ENCODE results near the gene C22orf15. TPM values are rescaled to one million over a fixed set of nuclear protein-coding genes. Genes with fewer than 3 reads are reported as not detected.
A peak's percentile ranks its signal among the peaks of the same experiment; 100 is the strongest.

Gene C22orf15
- total RNA-seq, 1 experiment from 2014 or later: not detected

- Mint-ChIP-seq H3K4me3 (ENCODE audit: unreplicated experiment) (no peak overlapping the region), H3K9me3 (ENCODE audit: unreplicated experiment) (no peaks in the 10 kb centered on the region), H3K27me3 (ENCODE audit: insufficient read depth, unreplicated experiment) (no peaks in the 10 kb centered on the region), H3K36me3 (ENCODE audit: insufficient read depth, unreplicated experiment) (peaks cover 5% of the 10 kb centered on the region), H3K4me1 (ENCODE audit: insufficient read depth, unreplicated experiment) (peaks cover 14% of the 10 kb centered on the region), H3K27ac (ENCODE audit: low read depth, unreplicated experiment) (no peak overlapping the region)
- CTCF ChIA-PET: no interaction called here
- DNase-seq (ENCODE audit: unreplicated experiment): no peak
- no TSS peak for BruUV-seq (replicated peaks)
- POLR2A ChIA-PET: no interaction called here
- intact Hi-C loops (cut with micrococcal nuclease): no loop called here
- no peak for TF ChIP-seq CTCF (IDR thresholded peaks at IDR 0.05; ENCODE audit: unreplicated experiment)
Observed at GRCh38 chr22:23784215-23784732, 21.5 kb downstream of the C22orf15 start.

GRCh38 chr22:23786261-23786710, 23.5 kb downstream of the C22orf15 start:
- Mint-ChIP-seq H3K9me3 (ENCODE audit: unreplicated experiment) (no peaks in the 10 kb centered on the region), H3K27me3 (ENCODE audit: insufficient read depth, unreplicated experiment) (no peaks in the 10 kb centered on the region), H3K4me3 (ENCODE audit: unreplicated experiment) (peak overlapping the region; percentile 80), H3K27ac (ENCODE audit: low read depth, unreplicated experiment) (no peak overlapping the region), H3K36me3 (ENCODE audit: insufficient read depth, unreplicated experiment) (peaks cover 5% of the 10 kb centered on the region), H3K4me1 (ENCODE audit: insufficient read depth, unreplicated experiment) (peaks cover 15% of the 10 kb centered on the region)
- TF ChIP-seq CTCF (IDR thresholded peaks at IDR 0.05; ENCODE audit: unreplicated experiment): no peak
- TSS peak; percentile 85 for BruUV-seq (replicated peaks)
- ChIA-PET CTCF (interaction anchor here (0.6 to 1.0 kb wide), 3 partner anchors 17 to 582 kb away, joined by 3 to 6 read pairs (median 5); no protein-coding TSS in a partner anchor), POLR2A (interaction anchor here (1.0 kb wide), 1 partner anchor 11 kb away, joined by 4 read pairs; no protein-coding TSS in a partner anchor)
- DNase-seq (ENCODE audit: unreplicated experiment): no peak
- intact Hi-C loops (cut with micrococcal nuclease): no loop called here

GRCh38 chr22:23786752-23787599, 24.2 kb downstream of the C22orf15 start, which contains the start of gene SMARCB1:
SMARCB1 (plus strand) TSS chr22:23786966; CDS start chr22:23787170, 204 bp downstream.
- H3K27ac Mint-ChIP-seq (ENCODE audit: low read depth, unreplicated experiment): peak within 1 kb of the TSS; percentile 42
- intact Hi-C loops (cut with micrococcal nuclease): no loop called here
- peaks cover 9% of the 10 kb centered on the region for H3K4me1 Mint-ChIP-seq (ENCODE audit: insufficient read depth, unreplicated experiment)
- POLR2A ChIA-PET: interaction anchor here (0.7 to 1.4 kb wide), 4 partner anchors 12 to 107 kb away, joined by 3 to 6 read pairs (median 4); partner anchors contain the start of genes MIF and MMP11
- peak within 1 kb of the TSS; percentile 80 for H3K4me3 Mint-ChIP-seq (ENCODE audit: unreplicated experiment)
- no peak for TF ChIP-seq CTCF (IDR thresholded peaks at IDR 0.05; ENCODE audit: unreplicated experiment)
- DNase-seq (ENCODE audit: unreplicated experiment): peak; percentile 88
- CTCF ChIA-PET: interaction anchor here (0.6 kb wide), 1 partner anchor 101 kb away, joined by 4 read pairs; no protein-coding TSS in a partner anchor
- H3K27me3 Mint-ChIP-seq (ENCODE audit: insufficient read depth, unreplicated experiment): no peaks in the 10 kb centered on the region
- H3K36me3 Mint-ChIP-seq (ENCODE audit: insufficient read depth, unreplicated experiment): peaks cover 11% of the 10 kb centered on the region
- BruUV-seq (replicated peaks): no TSS peak
- H3K9me3 Mint-ChIP-seq (ENCODE audit: unreplicated experiment): no peaks in the 10 kb centered on the region

- peak overlapping the region; percentile 42 for H3K27ac Mint-ChIP-seq (ENCODE audit: low read depth, unreplicated experiment)
- DNase-seq (ENCODE audit: unreplicated experiment): no peak
- intact Hi-C loops (cut with micrococcal nuclease): no loop called here
- no peaks in the 10 kb centered on the region for H3K27me3 Mint-ChIP-seq (ENCODE audit: insufficient read depth, unreplicated experiment)
- peaks cover 16% of the 10 kb centered on the region for H3K36me3 Mint-ChIP-seq (ENCODE audit: insufficient read depth, unreplicated experiment)
- no peak for TF ChIP-seq CTCF (IDR thresholded peaks at IDR 0.05; ENCODE audit: unreplicated experiment)
- POLR2A ChIA-PET: interaction anchor here (0.7 to 1.4 kb wide), 5 partner anchors 13 to 106 kb away, joined by 3 to 6 read pairs (median 4); partner anchors contain the start of genes MIF and MMP11
- no peaks in the 10 kb centered on the region for H3K9me3 Mint-ChIP-seq (ENCODE audit: unreplicated experiment)
- CTCF ChIA-PET: interaction anchor here (0.6 kb wide), 1 partner anchor 101 kb away, joined by 4 read pairs; no protein-coding TSS in a partner anchor
- no TSS peak for BruUV-seq (replicated peaks)
- peak overlapping the region; percentile 80 for H3K4me3 Mint-ChIP-seq (ENCODE audit: unreplicated experiment)
- H3K4me1 Mint-ChIP-seq (ENCODE audit: insufficient read depth, unreplicated experiment): peaks cover 9% of the 10 kb centered on the region
Observed at GRCh38 chr22:23787600-23787896, 24.8 kb downstream of the C22orf15 start.

Measured in MCF 10A (cell line).